Ovary (tissue), 3 donors: ENCODE data around the gene PPP6R2.

Experiments
- EP300 ChIP-seq: sonication (generic); formaldehyde crosslinking; IDR thresholded peaks from one replicate; pipeline ENCODE4 v1.6.1; 2017; ENCODE audit warnings: antibody characterized with exemption
- TF ChIP-seq, protein P1 (sequence below), 3 donors: fragments of 450-650 bp in 2 of 3; fragments of 200-600 bp in 1 of 3; IDR thresholded peaks; one replicate each; pipeline versions ENCODE4 v1.5.1 to v1.8.0; 2016 to 2022; ENCODE audit warnings: antibody characterized with exemption in 3 of 3, mild to moderate bottlenecking in 1 of 3
- donor health status: DM: no; HTN: no; CAD: no.

DNA sequence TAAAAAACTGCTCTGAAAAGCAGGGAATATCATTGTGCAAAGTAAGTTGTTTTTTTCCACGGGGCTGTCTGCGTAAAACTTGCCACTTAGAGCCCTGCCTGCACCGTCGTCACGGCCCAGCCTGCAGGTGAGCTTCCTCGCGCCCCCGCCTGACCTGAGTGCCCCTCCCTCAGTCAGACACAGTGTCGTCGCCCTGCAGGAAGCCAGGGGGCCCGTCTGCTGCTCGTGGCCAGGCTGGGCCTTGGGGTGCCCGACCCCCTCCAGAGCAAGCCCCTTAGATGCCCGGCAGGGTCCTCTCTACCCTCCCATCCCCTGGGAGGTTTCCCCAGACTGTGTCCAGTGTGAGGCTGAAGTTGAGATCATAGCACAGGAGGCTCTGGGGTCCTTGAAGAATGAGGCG is 100.1 kb downstream of the PPP6R2 start:
- TF ChIP-seq, protein P1, sequence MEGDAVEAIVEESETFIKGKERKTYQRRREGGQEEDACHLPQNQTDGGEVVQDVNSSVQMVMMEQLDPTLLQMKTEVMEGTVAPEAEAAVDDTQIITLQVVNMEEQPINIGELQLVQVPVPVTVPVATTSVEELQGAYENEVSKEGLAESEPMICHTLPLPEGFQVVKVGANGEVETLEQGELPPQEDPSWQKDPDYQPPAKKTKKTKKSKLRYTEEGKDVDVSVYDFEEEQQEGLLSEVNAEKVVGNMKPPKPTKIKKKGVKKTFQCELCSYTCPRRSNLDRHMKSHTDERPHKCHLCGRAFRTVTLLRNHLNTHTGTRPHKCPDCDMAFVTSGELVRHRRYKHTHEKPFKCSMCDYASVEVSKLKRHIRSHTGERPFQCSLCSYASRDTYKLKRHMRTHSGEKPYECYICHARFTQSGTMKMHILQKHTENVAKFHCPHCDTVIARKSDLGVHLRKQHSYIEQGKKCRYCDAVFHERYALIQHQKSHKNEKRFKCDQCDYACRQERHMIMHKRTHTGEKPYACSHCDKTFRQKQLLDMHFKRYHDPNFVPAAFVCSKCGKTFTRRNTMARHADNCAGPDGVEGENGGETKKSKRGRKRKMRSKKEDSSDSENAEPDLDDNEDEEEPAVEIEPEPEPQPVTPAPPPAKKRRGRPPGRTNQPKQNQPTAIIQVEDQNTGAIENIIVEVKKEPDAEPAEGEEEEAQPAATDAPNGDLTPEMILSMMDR (IDR thresholded peaks at IDR 0.05), result no peak
- no peak for TF ChIP-seq EP300
